AG09319 (cell line): ENCODE data around the gene URB1.

Experiments used
- DNase-seq: peaks from one replicate; pipeline ENCODE4 v3.0.0-alpha.2; 2010; ENCODE audit warnings: low read depth; ENCODE audit errors: extremely low read depth
- CTCF ChIP-seq: IDR thresholded peaks from 2 replicates; pipeline ENCODE4 v1.5.1; 2011; ENCODE audit warnings: low read depth, mild to moderate bottlenecking, inconsistent platforms, low read length, moderate library complexity

Gene URB1

DNA sequence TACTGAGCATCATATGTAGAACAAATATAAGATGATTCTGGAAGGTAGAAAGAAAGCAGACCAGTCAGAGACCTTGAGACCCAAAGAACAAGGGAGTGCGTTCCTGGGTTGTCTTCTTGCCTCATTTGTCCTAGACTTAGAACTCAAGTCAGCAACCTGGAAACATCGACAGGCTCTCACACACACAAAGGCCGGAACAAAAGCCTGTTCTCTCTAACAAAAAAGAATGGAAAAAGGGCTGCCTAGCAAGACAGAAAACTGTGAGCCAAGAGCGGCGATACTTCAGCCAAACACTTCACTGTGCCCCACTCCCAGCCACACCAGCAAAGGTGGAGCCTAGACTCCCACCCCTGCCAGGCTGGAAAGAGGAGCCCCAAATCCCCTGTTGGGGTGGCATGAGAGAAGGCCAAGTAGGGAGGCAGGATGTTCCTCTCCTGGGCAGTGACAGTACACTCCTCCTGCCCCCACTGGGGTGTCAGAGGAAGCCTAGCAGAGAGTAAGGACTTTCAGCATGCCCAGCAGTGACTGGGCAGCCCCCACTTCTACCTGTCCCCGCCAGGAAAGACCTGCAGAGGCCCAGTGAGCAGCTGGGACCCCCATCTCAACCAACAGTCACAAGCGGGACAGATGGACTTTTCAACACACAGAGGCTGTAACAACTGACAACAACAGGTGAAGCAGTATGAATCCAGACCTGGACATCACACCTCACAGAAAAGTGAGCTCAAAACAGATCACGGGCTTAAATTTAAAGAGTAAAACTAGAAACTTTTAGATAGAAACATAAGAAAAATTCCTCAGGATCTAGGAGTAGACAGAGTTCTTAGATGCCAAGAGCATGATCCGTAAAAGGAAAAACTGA is 61.1 kb downstream of the URB1 start:
- no peak for DNase-seq
- no peak for TF ChIP-seq CTCF

DNA sequence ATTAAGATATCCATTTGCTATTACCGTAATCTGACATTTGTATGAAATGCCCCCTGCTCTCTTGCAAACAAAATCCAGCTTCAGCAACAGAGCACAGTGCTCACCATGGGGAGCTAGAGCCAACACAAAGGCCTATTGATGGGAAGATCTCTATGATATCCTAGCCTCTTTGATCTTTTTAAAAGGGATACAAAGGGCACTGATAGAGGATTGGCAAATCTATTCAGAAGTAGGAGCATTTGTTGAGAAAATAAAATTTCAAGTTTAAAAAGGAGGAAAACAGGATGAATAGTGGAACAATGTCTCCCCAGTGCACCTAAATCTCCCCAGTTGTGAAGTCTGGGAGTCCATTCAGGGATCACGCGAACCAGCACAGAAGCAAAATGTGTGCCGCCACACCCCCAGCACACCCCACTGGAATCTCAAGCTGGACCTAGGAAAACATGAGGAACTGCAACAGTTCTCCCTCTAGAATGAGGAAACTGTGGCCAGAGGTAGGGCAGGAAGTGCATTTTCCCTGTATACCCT is 62.0 kb downstream of the URB1 start:
- TF ChIP-seq CTCF = no peak
- no peak for DNase-seq

- TF ChIP-seq CTCF = no peak
- DNase-seq = no peak
Measured at GRCh38 chr21:32329776-32330175, 63.0 kb downstream of the URB1 start.

DNA sequence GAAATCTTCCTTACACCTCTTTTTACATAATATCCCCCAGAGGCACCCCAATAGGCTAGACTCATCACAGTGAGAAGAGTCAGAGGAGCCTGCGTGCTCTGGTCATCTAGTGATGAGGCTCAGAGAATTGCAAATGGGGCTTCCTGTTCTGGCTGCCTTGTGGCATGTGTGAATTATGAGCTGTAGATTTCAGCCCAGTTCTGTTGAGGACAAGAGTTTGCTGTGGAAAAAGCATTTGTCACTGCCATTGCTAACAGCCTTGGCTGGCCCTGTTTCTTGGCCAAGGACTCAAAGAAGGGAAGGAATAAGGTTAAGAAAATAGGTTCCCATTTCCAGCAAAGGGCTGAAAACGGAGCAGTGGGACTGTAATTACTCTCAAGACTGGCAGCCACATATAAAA is 63.5 kb downstream of the URB1 start:
- no peak for DNase-seq
- no peak for TF ChIP-seq CTCF

GRCh38 chr21:32328595-32328994 is 64.2 kb downstream of the URB1 start:
- TF ChIP-seq CTCF = no peak
- no peak for DNase-seq

DNA sequence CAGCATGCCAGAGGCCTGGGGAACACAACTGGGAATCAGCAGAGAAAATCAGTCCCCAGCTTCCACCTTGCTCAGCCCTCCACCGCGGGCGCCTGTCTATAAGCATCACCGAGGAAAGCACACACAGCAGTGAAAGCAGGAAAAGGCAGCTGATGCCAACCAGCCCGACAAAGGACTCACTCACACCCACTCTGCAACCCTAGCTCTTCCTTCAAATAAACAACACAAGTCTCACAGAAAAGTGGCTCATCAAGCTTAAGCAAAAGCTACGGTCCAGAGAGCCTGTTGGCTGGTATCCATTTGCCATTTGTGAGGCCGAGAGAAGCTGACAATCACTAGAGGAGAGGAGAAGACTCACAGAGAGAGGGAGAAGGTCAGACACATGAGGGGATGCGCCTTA is 67.1 kb downstream of the URB1 start:
- no peak for TF ChIP-seq CTCF
- no peak for DNase-seq

DNA sequence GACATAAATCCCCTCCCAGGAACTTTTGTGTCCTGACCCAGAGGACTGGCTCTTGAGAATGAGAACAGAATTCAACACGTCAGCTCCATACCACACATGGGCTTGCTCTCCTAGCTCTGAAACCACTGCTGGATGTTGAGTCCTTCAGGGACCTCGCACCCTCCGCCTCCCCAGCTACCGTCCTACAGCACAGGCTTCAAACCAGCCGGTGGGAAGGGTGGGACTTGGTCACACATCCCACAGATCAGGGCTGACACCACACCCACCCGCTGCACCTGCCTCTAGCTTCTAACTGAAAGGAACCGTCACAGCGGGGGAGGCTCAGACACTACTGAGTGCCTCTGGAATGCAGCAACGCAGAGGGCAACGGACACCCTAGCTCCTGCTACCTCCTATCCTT is 70.1 kb downstream of the URB1 start:
- TF ChIP-seq CTCF = no peak
- DNase-seq = no peak
